Skeletal muscle cell (primary cell): ENCODE measurements around the gene KHDC3L.
A peak's percentile ranks its signal among the peaks of the same experiment; 100 is the strongest.

ENCODE experiments used
- DNase-seq: peaks from one replicate; pipeline ENCODE4 v3.0.0-alpha.2; 2010; ENCODE audit warnings: low read depth
- H3K4me3 ChIP-seq: 2 replicates; pipeline ENCODE4 v1.5.1; 2011; ENCODE audit warnings: low read depth, mild to moderate bottlenecking, control low read depth, low read length, moderate library complexity

KHDC3L gene

GRCh38 chr6:73362358-73362757, at the start of gene KHDC3L:
Gene KHDC3L (plus strand): TSS chr6:73362658. CDS start chr6:73362730, 72 bp downstream.
- no peak for DNase-seq
- no peak within 1 kb of the TSS for H3K4me3 ChIP-seq

- peak overlapping the region; percentile 32 for H3K4me3 ChIP-seq
- no peak for DNase-seq
Measured at GRCh38 chr6:73314577-73315492, 47.6 kb upstream of the KHDC3L start.

GRCh38 chr6:73323323-73323722, 39.1 kb upstream of the KHDC3L start:
- DNase-seq, result no peak
- H3K4me3 ChIP-seq, result no peak overlapping the region

GRCh38 chr6:73325656-73326055, 36.8 kb upstream of the KHDC3L start:
- DNase-seq, result no peak
- no peak overlapping the region for H3K4me3 ChIP-seq

- no peak for DNase-seq
Measured at GRCh38 chr6:73328790-73329189, 33.7 kb upstream of the KHDC3L start.

GRCh38 chr6:73329201-73329600, 33.3 kb upstream of the KHDC3L start:
- DNase-seq, result no peak

More at GRCh38 chr6:73328790-73329189, 33.7 kb upstream of the KHDC3L start:
- H3K4me3 ChIP-seq, result no peak overlapping the region

GRCh38 chr6:73339340-73339739, 23.1 kb upstream of the KHDC3L start:
- no peak for DNase-seq
- H3K4me3 ChIP-seq, result no peak overlapping the region

More at GRCh38 chr6:73329201-73329600, 33.3 kb upstream of the KHDC3L start:
- no peak overlapping the region for H3K4me3 ChIP-seq

GRCh38 chr6:73340048-73340447, 22.4 kb upstream of the KHDC3L start:
- no peak for DNase-seq
- no peak overlapping the region for H3K4me3 ChIP-seq

GRCh38 chr6:73341335-73341734, 21.1 kb upstream of the KHDC3L start:
- no peak overlapping the region for H3K4me3 ChIP-seq
- no peak for DNase-seq

- DNase-seq, result no peak
- no peak overlapping the region for H3K4me3 ChIP-seq
Measured at GRCh38 chr6:73342174-73342573, 20.3 kb upstream of the KHDC3L start.

GRCh38 chr6:73343164-73343563, 19.3 kb upstream of the KHDC3L start:
- DNase-seq, result no peak
- H3K4me3 ChIP-seq, result no peak overlapping the region

GRCh38 chr6:73348550-73349204, 13.8 kb upstream of the KHDC3L start:
- H3K4me3 ChIP-seq, result no peak overlapping the region
- DNase-seq, result no peak

- DNase-seq, result no peak
- no peak overlapping the region for H3K4me3 ChIP-seq
Measured at GRCh38 chr6:73349311-73349710, 13.1 kb upstream of the KHDC3L start.

- H3K4me3 ChIP-seq, result no peak within 1 kb of the TSS
- DNase-seq, result no peak
Measured at GRCh38 chr6:73353636-73354593, 8.5 kb upstream of the KHDC3L start, which contains the start of gene DPPA5. Gene DPPA5 (minus strand): TSS chr6:73354276. CDS start chr6:73354225, 51 bp downstream.

- H3K4me3 ChIP-seq, result no peak overlapping the region
- DNase-seq, result no peak
Measured at GRCh38 chr6:73362869-73363536, 545 bp downstream of the KHDC3L start.

- DNase-seq, result no peak
- no peak overlapping the region for H3K4me3 ChIP-seq
Measured at GRCh38 chr6:73363537-73363875, 1.0 kb downstream of the KHDC3L start.

- no peak overlapping the region for H3K4me3 ChIP-seq
Measured at GRCh38 chr6:73364121-73364520, 1.7 kb downstream of the KHDC3L start.

GRCh38 chr6:73364549-73364948, 2.1 kb downstream of the KHDC3L start:
- no peak for DNase-seq
- H3K4me3 ChIP-seq, result no peak overlapping the region

More at GRCh38 chr6:73364121-73364520, 1.7 kb downstream of the KHDC3L start:
- no peak for DNase-seq

- no peak for DNase-seq
- no peak overlapping the region for H3K4me3 ChIP-seq
Measured at GRCh38 chr6:73367761-73368355, 5.4 kb downstream of the KHDC3L start.
